GM21786 (cell line): ENCODE data around the gene ANGPTL4.
A peak's percentile ranks its signal among the peaks of the same experiment; 100 is the strongest.
"Not testable (repeated sequence)": the region's sequence is repeated elsewhere in the genome, so short reads cannot be mapped to it uniquely, and the experiment has no call there.

Experiments
- ATAC-seq: cut with Tn5 transposase; IDR thresholded peaks from one replicate; pipeline ENCODE4 v1.9.1; 2021; ENCODE audit not compliant: unreplicated experiment

ANGPTL4 gene, protein sequence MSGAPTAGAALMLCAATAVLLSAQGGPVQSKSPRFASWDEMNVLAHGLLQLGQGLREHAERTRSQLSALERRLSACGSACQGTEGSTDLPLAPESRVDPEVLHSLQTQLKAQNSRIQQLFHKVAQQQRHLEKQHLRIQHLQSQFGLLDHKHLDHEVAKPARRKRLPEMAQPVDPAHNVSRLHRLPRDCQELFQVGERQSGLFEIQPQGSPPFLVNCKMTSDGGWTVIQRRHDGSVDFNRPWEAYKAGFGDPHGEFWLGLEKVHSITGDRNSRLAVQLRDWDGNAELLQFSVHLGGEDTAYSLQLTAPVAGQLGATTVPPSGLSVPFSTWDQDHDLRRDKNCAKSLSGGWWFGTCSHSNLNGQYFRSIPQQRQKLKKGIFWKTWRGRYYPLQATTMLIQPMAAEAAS

DNA sequence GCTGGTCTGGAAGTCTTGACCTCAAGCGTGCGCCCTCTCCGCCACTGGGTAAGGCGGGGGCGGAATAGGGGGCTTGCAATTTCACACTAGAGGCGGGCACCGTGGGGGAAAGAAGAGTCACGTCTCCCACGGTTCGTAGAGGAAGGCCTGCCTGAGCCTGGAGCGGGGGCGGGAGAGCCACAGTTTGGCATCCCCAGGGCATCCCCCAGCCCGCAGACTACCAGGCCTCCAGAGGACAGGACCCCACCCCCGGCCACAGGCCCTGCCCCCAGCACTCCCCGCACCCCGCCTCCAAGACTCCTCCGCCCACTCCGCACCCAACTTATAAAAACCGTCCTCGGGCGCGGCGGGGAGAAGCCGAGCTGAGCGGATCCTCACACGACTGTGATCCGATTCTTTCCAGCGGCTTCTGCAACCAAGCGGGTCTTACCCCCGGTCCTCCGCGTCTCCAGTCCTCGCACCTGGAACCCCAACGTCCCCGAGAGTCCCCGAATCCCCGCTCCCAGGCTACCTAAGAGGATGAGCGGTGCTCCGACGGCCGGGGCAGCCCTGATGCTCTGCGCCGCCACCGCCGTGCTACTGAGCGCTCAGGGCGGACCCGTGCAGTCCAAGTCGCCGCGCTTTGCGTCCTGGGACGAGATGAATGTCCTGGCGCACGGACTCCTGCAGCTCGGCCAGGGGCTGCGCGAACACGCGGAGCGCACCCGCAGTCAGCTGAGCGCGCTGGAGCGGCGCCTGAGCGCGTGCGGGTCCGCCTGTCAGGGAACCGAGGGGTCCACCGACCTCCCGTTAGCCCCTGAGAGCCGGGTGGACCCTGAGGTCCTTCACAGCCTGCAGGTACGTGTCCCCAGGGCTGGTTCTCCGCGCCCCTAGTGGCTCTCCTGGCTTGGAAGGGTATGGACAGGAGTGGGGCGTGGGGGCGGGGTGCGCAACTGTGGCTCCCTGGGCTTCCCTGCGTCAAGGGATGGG lies at the start of gene ANGPTL4:
ANGPTL4 (plus strand) TSS at position 353 of the 969 bp plus-strand sequence; CDS start at position 520, 167 bp downstream.
- no peak for ATAC-seq

DNA sequence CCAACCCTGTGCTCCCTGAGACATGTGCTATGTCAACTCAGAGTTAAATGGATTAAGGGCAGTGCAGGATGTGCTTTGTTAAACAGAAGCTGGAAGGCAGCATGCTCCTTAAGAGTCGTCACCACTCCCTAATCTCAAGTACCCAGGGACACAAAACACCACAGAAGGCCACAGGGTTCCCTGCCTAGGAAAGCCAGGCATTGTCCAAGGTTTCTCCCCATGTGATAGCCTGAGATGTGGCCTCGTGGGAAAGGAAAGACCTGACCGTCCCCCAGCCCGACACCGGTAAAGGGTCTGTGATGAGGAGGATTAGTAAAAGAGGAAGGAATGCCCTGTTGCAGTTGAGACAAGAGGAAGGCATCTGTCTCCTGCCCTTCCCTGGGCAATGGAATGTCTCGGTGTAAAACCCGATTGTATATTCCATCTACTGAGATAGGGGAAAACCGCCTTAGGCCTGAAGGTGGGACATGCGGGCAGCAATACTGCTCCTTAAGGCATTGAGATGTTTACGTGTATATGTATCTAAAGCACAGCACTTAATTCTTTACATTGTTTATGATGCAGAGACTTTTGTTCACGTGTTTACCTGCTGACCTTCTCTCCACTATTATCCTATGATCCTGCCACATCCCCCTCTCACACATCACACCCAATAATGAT lies 48.8 kb upstream of the ANGPTL4 start:
- not testable (repeated sequence) for ATAC-seq

DNA sequence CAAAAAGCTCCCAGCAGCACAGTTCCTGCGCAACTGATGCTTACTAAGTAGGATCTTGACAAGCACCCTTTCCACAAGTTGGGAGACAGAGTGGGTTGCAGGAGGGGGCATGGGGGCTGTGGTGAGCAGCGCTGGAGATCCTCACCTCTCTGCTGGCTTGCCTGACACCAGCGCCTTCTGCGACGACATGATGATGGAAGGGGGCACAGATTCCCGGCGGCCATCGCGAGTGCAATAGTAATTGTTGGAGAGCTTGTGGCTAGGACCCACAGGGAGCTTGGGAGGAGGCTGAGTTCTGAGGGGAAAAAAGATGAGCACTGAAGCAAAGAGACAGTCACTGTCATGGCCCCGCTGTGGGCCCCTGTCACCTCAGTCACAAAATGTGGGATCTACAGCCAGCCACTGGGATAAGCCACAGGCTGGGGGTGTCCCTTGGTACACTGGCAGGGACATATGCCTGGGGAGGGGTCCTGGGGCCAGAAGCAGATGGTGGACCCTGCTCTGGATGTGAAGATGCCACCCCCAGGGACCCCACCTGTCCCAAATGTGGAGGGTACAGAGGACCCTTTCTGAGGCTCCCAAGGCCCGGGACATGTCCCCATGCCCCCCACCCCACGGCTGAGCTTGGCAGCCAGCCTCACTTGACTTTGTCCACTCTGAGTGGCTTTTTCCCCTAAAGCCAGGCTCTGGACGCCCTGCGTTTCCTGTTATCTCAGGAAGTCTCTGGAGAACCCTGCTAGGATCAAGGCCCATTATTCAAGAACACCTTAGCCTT lies 47.4 kb upstream of the ANGPTL4 start:
- ATAC-seq, result no peak

DNA sequence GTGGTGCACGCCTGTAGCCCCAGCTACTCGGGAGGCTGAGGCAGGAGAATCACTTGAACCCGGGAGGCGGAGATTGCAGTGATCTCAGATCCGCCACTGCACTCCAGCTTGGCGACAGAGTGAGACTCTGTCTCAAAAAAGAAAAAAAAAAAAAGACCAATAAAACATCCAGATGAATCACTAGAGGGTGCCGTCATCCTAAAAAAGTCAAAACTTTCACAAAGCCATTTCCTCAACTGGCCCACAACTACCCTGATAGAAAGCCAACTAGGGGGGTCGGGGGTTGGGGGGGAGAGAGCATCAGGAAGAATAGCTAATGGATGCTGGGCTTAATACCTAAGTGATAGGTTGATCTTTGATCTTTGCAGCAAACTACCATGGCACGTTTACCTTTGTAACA lies 45.1 kb upstream of the ANGPTL4 start:
- not testable (repeated sequence) for ATAC-seq

DNA sequence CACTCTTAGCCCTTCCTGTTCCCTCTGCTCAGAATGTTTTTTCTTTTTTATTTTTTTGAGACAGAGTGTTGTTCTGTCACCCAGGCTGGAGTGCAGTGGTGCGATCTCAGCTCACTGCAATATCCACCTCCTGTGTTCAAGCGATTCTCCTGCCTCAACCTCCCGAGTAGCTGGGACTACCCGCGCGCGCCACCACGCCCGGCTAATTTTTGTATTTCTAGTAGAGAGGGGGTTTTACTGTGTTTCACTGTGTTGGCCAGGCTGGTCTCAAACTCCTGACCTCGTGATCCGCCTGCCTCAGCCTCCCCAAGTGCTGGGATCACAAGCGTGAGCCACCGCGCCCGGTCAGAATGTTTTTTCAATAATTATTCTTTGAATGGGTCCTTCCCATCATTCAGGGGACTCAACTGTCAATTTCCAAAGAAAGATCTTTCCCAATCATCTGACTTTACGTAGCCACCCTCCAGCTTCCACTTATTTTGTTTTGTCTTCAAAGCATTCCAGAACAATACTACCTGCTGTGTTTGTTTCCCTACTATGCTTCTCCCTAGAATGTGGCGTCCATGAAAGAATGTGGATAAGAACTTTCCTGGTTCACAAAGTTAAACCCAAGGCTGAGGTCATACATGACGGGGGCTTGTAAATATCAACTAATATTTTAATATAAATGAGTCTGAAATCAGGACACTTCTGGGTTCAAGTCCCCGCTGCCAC lies 44.0 kb upstream of the ANGPTL4 start:
- no peak for ATAC-seq

DNA sequence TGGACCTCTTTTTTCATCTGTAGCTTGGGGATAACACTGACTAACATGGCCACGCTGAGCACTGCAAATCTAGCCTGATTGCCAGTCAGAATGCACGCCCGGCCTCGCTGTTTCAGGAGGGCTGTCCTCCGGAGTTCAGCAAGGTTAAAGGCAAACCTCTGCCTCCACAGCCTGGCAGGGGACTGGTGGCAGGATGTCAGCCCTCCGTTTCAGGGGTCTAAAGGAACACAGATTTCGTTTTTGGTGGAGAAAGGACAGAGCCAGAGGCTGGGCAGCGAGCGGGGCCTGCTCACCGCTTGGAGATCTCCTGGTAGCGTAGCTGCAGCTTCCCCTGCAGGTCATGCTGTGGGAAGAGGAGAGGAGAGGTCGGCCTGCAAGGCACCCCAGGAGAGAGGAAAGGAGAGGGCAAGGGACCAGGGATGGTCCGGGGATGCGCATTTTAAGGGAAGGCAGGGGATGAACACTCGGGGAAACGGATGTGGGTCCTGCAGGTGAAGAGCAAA lies 43.3 kb upstream of the ANGPTL4 start:
- no peak for ATAC-seq

DNA sequence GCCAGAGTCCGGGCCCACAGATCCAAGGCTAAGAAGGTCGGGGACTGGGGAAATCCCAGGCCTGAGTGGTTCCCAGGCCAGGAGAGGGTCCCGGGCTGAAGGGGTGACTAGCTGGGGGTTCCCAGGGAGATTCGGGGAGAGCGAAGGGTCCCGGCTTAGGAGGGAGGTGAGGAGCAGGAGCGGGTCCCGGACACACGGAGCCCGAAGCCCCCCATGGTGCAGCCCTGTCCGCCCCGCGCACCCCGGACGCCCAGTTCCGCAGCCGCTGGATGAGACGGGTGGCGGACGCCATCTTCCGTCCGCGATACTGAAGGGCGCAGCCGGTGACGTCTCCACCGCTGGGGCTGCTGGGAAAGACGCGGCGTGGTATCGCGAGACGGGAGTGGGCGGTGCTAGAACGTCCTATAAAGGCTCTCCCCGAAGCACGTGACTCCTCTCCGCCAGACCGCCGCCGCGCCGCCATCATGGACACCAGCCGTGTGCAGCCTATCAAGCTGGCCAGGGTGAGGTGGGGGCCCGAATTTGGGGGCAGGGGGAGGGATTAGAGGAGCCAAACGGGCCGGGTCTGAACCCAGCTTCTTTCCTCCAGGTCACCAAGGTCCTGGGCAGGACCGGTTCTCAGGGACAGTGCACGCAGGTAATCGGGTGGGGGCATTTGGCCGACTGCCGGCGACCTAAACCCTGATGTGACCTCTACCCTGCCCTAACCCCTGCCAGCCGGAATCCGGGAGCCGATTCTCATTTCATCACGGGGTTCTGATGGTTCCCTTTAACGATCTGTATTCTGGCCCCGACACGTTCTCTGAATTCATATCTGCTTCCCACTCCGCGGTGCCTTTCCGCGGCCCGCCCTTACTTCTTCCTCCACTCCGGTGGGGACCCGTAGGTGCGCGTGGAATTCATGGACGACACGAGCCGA lies 42.6 kb upstream of the ANGPTL4 start, which contains the start of the genes NDUFA7 and RPS28:
NDUFA7 (minus strand) TSS at position 309 of the 919 bp plus-strand sequence; CDS start at position 292, 17 bp downstream.
RPS28 (plus strand) TSS at position 430 of the 919 bp plus-strand sequence; CDS start at position 465, 35 bp downstream.
- peak; percentile 81 for ATAC-seq

DNA sequence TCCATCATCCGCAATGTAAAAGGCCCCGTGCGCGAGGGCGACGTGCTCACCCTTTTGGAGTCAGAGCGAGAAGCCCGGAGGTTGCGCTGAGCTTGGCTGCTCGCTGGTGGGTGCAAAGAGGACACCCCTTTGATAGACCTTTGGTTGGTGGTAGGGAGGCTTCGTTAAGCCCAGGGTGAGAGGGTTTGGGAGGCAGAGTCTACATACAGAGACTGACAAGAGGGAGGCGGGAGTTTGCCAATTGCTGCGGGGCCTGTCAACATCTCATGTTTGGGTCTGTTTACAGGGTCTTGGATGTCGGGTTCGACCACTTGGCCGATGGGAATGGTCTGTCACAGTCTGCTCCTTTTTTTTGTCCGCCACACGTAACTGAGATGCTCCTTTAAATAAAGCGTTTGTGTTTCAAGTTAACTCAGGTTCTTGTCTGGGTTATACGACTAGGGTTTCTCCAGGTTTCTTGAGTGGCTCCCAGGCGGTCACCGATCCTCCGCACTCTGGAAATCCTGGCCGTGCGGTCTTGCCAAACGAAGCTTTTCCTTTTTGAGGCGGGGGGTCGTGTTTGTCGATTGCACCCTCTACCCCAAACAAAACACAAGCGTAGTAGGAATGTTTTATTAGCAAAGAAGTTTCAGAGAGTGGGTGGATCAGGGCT lies 41.8 kb upstream of the ANGPTL4 start:
- ATAC-seq, result no peak

DNA sequence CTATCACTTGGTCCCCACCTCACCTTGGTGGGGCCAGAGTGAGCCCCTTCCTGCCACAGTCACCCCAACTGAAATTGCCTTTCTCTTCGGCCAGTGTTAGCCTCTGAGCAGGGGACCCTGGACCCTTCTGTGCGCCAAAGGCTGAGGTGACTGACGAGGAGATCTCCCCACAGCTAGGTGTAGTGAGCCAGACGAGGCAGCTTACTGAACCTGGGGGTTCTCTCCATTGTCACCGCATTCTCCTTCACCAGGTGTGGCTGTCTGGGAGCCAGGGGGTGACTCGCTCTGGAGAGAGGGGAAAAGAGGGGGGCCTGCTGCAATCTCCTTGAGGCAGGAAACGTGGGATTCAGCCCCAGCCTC lies 41.3 kb upstream of the ANGPTL4 start:
- no peak for ATAC-seq

DNA sequence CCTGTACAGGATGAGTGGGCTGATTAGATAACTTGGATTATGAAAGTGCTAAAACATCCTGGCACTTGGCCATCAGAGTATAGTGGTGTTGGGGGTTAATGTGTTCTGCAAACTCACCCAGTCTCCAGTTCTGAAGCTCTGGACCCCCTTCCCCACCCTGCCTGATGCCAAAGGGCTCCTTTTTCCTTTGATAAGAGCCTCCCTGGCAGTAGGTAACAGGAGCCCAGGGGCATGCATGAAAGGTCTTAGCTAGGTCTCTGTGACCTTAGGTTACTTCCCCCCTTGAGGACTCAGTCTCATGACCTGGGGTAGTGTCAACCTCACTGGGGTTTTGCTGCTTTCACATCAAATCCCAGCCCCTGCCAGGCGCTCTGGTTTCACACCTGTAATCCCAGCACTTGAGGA lies 40.2 kb upstream of the ANGPTL4 start:
- no peak for ATAC-seq

DNA sequence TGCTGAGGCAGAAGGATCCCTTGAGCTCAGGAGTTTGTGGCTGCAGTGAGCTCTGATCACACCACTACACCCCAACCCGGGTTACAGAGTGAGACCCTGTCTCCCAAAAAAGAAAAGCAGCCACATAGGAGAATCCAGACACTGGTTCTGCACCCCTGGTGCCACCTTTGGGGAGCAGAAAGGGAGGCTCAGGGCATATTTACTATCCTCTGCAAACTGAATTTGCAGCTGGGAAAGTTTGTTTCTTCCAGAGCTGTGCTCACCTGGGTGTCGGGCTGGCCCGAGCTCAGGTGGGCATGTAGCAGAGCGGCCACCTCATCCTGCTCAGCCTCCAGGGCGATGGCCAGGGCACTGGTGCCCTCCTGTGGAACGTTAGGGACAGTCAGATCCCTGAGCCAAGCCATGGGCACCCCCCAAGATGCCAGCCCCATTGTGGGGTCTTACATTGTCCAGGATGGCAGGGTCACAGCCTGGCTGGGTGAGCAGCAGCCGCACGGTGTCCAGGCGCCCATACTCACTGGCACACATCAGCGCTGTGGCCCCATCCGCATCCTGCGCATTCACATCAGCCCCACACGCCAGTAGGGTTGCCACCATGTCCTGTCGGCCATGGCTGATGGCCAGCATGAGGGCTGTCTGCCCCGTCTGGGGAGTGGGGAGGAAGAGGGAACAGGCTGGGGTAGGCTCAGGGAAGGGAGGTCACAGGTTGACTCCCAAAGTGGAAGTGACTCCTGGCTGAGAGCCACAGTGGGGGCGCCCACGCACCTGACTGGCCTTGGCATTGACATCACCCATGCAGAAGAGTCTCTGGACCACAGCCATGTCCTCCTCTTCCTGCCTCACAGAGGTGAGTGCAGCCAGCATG lies 39.5 kb upstream of the ANGPTL4 start:
- no peak for ATAC-seq

DNA sequence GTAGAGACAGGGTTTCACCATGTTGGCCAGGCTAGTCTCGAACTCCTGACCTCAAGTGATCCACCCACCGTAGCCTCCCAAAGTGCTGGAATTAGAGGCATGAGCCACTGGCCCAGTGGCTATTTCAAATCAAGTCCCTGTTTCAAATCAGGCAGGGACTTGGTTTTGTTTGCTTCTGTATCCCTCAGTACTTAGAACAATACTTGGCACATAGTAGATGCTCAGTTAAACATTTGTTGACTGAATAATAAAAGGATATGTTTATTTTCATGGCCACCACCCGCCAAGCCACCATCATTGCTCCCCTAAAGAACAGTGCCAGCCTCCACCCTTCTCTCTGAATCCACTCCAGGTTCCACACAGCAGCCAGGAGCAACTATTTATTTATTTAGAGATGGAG lies 38.5 kb upstream of the ANGPTL4 start:
- ATAC-seq, result no peak

DNA sequence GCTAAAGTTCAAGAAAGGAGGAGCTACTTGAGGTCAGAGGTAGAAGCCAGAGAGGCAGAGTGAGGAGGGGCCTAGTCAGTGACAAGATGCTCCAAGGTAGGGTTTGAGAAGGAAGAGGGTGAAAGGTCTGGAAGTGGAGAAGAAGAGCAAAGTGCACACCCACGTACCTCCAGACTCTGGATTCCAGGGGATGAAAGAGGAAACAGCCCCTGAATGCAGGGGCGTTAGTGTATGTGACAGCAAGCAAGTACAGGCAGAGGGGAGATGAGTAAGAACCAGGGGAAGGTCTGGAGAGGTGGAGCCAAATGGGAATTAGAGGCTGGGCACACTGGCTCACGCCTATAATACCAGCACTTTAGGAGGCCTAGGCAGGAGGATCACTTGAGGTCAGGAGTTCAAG lies 34.0 kb upstream of the ANGPTL4 start:
- no peak for ATAC-seq

DNA sequence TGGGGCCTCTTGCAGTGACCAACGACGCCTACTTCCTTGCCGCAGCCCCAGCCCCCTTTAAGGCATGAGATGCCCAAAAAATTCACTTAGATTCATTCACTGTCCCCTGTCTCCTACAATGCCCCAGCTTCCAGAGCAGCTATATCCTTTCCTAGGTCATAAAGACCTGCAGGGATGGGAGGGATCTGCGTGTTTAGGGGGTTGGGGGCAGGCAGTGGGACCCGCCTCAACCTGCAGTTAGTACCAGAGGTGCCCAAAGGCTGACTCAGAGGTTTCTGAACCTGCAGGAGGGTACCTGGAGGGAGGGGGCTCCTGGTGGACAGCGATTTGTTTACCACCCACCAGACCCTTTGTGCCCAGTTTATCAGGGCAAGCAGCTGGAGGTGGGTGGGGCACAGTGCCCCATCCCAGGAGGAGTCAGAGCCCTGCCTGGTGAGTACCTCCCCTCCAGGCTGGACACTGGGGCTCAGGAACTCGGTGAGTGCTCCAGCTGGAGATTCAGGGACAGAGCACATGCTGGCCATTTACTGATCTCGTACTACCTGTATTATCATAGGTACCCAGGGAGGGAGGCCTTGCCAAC lies 32.6 kb upstream of the ANGPTL4 start:
- ATAC-seq, result no peak

DNA sequence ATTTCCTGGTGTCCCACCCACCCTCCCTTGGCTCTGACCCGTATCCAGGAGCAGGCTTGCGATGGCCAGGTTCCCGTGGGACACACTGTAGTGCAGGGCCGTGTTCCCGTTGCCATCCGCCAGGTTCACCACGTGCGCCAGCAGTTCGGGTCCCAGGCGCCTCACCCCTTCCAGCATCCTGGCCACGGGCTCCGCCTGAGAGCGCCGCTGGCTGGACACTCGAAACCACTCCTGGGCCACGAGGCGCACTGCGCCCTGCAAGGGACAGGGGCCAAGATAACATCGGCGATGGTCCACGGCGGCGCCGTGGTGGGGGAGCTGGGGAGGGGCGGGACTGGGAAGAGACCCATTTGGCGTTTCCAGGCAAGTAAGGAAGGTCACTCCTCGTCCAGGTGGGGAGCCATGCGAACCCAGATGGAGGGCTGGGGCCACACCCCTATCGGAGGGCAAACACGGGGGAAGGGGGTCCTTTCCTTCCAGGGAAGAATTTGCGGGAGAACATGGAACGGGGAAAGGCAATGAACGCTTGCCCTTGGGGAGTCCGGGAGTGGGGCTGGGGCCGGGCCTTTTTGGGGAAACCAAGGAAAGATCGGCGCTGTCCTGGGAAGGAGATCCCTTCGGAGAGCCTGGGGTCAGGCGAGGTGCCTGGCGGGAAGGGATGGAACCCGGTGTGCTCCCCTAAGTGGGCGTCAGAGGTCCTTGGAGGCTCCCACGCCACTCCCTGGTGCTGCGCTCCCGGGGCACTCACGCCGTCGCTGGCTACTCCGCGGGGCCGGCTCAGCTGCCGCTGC lies 30.8 kb upstream of the ANGPTL4 start:
- ATAC-seq, result no peak
